H1 (cell line): ENCODE measurements around the gene SLC22A14. TPM values are rescaled to one million over a fixed set of nuclear protein-coding genes. Genes with fewer than 3 reads are reported as not detected.

ENCODE experiments used
- CTCF ChIA-PET: fragments of 300-600 bp; sonication (Branson Sonifier 250); formaldehyde crosslinking; loops from one replicate; lab custom pipeline; 2021; ENCODE audit not compliant: partially characterized antibody; lab: Charles Lee
- POLR2A ChIA-PET: fragments of 300-600 bp; sonication (Branson Sonifier 250); formaldehyde crosslinking; loops from one replicate; lab custom pipeline; 2021; ENCODE audit warnings: inconsistent platforms; ENCODE audit not compliant: partially characterized antibody; lab: Charles Lee
- DNase-seq, 2 experiments: peaks; one replicate each; pipeline versions ENCODE4 v3.0.0 to v3.0.0-alpha.2; 2010 to 2022; ENCODE audit warnings: low spot score in 2 of 2, low read depth in 1 of 2, mixed read lengths in 1 of 2
- FAIRE-seq: peaks from 2 replicates; lab custom pipeline; 2011; peaks lifted over from hg19 to GRCh38; lab: Jason Lieb, UNC
- H2AFZ ChIP-seq: 2 replicates; pipeline ENCODE4 v1.8.1; 2012; ENCODE audit warnings: low read length, inconsistent platforms
- H2AK5ac ChIP-seq: 2 replicates; pipeline ENCODE4 v1.6.1; 2013; ENCODE audit warnings: low read depth, low read length
- H2BK120ac ChIP-seq: replicated peaks from 2 replicates; pipeline ENCODE3; 2013; ENCODE audit warnings: low read depth, low read length, inconsistent platforms
- H2BK12ac ChIP-seq: 2 replicates; pipeline ENCODE4 v1.6.1; 2013; ENCODE audit warnings: low read depth, low read length
- H2BK15ac ChIP-seq: 2 replicates; pipeline ENCODE4 v1.6.1; 2013; ENCODE audit warnings: low read length
- H2BK20ac ChIP-seq: 2 replicates; pipeline ENCODE4 v1.6.1; 2013; ENCODE audit warnings: low read length
- H2BK5ac ChIP-seq: 2 replicates; pipeline ENCODE4 v1.6.1; 2013; ENCODE audit warnings: low read depth, low read length
- H3K14ac ChIP-seq: 2 replicates; pipeline ENCODE4 v1.6.1; 2013; ENCODE audit warnings: inconsistent platforms; ENCODE audit not compliant: insufficient read length
- H3K18ac ChIP-seq: 2 replicates; pipeline ENCODE4 v1.6.1; 2013; ENCODE audit warnings: low read length; ENCODE audit errors: extremely low read depth
- H3K23ac ChIP-seq: 2 replicates; pipeline ENCODE4 v1.6.1; 2013; ENCODE audit warnings: inconsistent platforms; ENCODE audit not compliant: insufficient read length
- H3K23me2 ChIP-seq: 2 replicates; pipeline ENCODE4 v1.6.1; 2013; ENCODE audit warnings: low read depth, low read length
- H3K27ac ChIP-seq: 2 replicates; pipeline ENCODE4 v1.6.1; 2011; ENCODE audit warnings: low read depth, low read length, inconsistent platforms
- H3K27me3 ChIP-seq, 4 experiments: replicated peaks in 1 of 4; 1 replicate in 1 of 4; 2 replicates in 3 of 4; pipeline versions ENCODE4 v1.6.1 to v1.8.1; 2011 to 2013; ENCODE audit warnings: low read length in 3 of 4, mild to moderate bottlenecking in 3 of 4, inconsistent platforms in 2 of 4, mixed read lengths in 2 of 4, moderate library complexity in 1 of 4; ENCODE audit not compliant: control insufficient read depth in 3 of 4, insufficient read depth in 3 of 4; ENCODE audit errors: extremely low read depth in 1 of 4
- H3K36me3 ChIP-seq, 4 experiments: 2 replicates each; pipeline versions ENCODE4 v1.6.1 to v1.8.1; 2011 to 2013; ENCODE audit warnings: mild to moderate bottlenecking in 4 of 4, low read length in 3 of 4, moderate library complexity in 2 of 4, control low read depth in 1 of 4, inconsistent platforms in 1 of 4; ENCODE audit not compliant: insufficient read depth in 4 of 4, control insufficient read depth in 2 of 4
- H3K4ac ChIP-seq: replicated peaks from 2 replicates; pipeline ENCODE3; 2013; ENCODE audit warnings: low read length, low read depth, mixed read lengths, inconsistent platforms; ENCODE audit not compliant: insufficient read length
- H3K4me1 ChIP-seq, 4 experiments: replicated peaks in 1 of 4; 1 replicate in 1 of 4; 2 replicates in 3 of 4; pipeline versions ENCODE4 v1.6.1 to v1.8.1; 2011 to 2013; ENCODE audit warnings: low read length in 3 of 4, inconsistent platforms in 2 of 4, mixed read lengths in 1 of 4; ENCODE audit not compliant: insufficient read depth in 4 of 4, control insufficient read depth in 3 of 4
- H3K4me2 ChIP-seq, 2 experiments: 2 replicates each; pipeline versions ENCODE4 v1.6.1 to v1.8.1; 2011 to 2013; ENCODE audit warnings: low read depth in 2 of 2, low read length in 2 of 2, control low read depth in 1 of 2, inconsistent platforms in 1 of 2, mild to moderate bottlenecking in 1 of 2; ENCODE audit not compliant: insufficient read depth in 1 of 2
- H3K4me3 ChIP-seq, 4 experiments: fragments of 200-600, 300-600 bp in 1 of 4; sonication (generic), shearing (Covaris generic), sonication (Bioruptor Twin) in 1 of 4; 2 replicates each; pipeline versions ENCODE4 v1.5.1 to v1.8.1; 2011 to 2016; ENCODE audit warnings: low read length in 4 of 4, low read depth in 3 of 4, control low read depth in 2 of 4, inconsistent platforms in 2 of 4, mild to moderate bottlenecking in 2 of 4, mixed read lengths in 1 of 4, moderate library complexity in 1 of 4; ENCODE audit not compliant: insufficient read depth in 2 of 4; ENCODE audit errors: extremely low read depth in 1 of 4
- H3K56ac ChIP-seq: replicated peaks from 2 replicates; pipeline ENCODE3; 2013; ENCODE audit warnings: low read depth, mild to moderate bottlenecking, mixed read lengths, low read length, inconsistent platforms; ENCODE audit not compliant: insufficient read length
- H3K79me1 ChIP-seq: 2 replicates; pipeline ENCODE4 v1.6.1; 2013; ENCODE audit warnings: low read depth, low read length, control low read depth
- H3K79me2 ChIP-seq, 2 experiments: 2 replicates each; pipeline versions ENCODE4 v1.6.1 to v1.8.1; 2012 to 2013; ENCODE audit warnings: low read length in 2 of 2, mild to moderate bottlenecking in 2 of 2, inconsistent platforms in 1 of 2; ENCODE audit not compliant: insufficient read depth in 2 of 2, control insufficient read depth in 1 of 2
- H3K9ac ChIP-seq, 4 experiments: replicated peaks in 1 of 4; 1 replicate in 1 of 4; 2 replicates in 3 of 4; pipeline versions ENCODE4 v1.6.1 to v1.8.1; 2011 to 2013; ENCODE audit warnings: low read depth in 3 of 4, low read length in 3 of 4, control low read depth in 2 of 4, mild to moderate bottlenecking in 2 of 4, moderate library complexity in 2 of 4, inconsistent platforms in 1 of 4; ENCODE audit errors: extremely low read depth in 1 of 4
- H3K9me3 ChIP-seq, 2 experiments: 2 replicates each; pipeline versions ENCODE4 v1.6.1 to v1.8.1; 2012 to 2013; ENCODE audit warnings: mild to moderate bottlenecking in 2 of 2, moderate library complexity in 2 of 2, control low read depth in 1 of 2, inconsistent platforms in 1 of 2, low read depth in 1 of 2, low read length in 1 of 2, mixed read lengths in 1 of 2; ENCODE audit not compliant: insufficient read depth in 2 of 2
- H4K20me1 ChIP-seq, 2 experiments: replicated peaks in 1 of 2; 2 replicates each; pipeline versions ENCODE3 to v1.8.1; 2011 to 2013; ENCODE audit warnings: inconsistent platforms in 2 of 2, low read length in 2 of 2, mild to moderate bottlenecking in 1 of 2; ENCODE audit not compliant: insufficient read depth in 2 of 2, control insufficient read depth in 1 of 2
- H4K5ac ChIP-seq: 2 replicates; pipeline ENCODE4 v1.6.1; 2013; ENCODE audit warnings: low read length, low read depth, mixed read lengths, inconsistent platforms; ENCODE audit not compliant: insufficient read length
- H4K8ac ChIP-seq: 2 replicates; pipeline ENCODE4 v1.8.0; 2013; ENCODE audit warnings: mild to moderate bottlenecking, moderate library complexity, low read length, inconsistent platforms; ENCODE audit not compliant: insufficient read depth; ENCODE audit errors: extremely low read depth
- H4K91ac ChIP-seq: replicated peaks from 2 replicates; pipeline ENCODE3; 2013; ENCODE audit warnings: low read length, mixed read lengths, inconsistent platforms; ENCODE audit not compliant: insufficient read length
- BACH1 ChIP-seq: IDR thresholded peaks from 2 replicates; pipeline ENCODE4 v1.6.1; 2012; ENCODE audit warnings: low read length, improper control_type of control experiment
- HDAC6 ChIP-seq: IDR thresholded peaks from one replicate; pipeline ENCODE4 v1.7.1; 2012; ENCODE audit warnings: low read depth, mild to moderate bottlenecking, inconsistent platforms, low read length, moderate library complexity
- KDM1A ChIP-seq: fragments of 200-600, 300-600 bp; sonication (generic); IDR thresholded peaks from 2 replicates; pipeline ENCODE4 v1.7.1; 2016; ENCODE audit warnings: mild to moderate bottlenecking, low read length, borderline replicate concordance
- POU5F1 ChIP-seq: IDR thresholded peaks from 2 replicates; pipeline ENCODE4 v1.6.1; 2011; ENCODE audit warnings: low read depth, mild to moderate bottlenecking, low read length, moderate library complexity
- RXRA ChIP-seq: IDR thresholded peaks from 2 replicates; pipeline ENCODE4 v1.6.1; 2011; ENCODE audit warnings: low read depth, mild to moderate bottlenecking, low read length, moderate library complexity; ENCODE audit not compliant: insufficient read depth
- TAF1 ChIP-seq: IDR thresholded peaks from 2 replicates; pipeline ENCODE4 v1.6.1; 2011; ENCODE audit warnings: mild to moderate bottlenecking, low read depth, low read length
- TBP ChIP-seq: IDR thresholded peaks from 2 replicates; pipeline ENCODE4 v1.6.1; 2011; ENCODE audit warnings: low read depth, low read length, improper control_type of control experiment
- YY1 ChIP-seq: IDR thresholded peaks from 2 replicates; pipeline ENCODE4 v1.6.1; 2011; ENCODE audit warnings: low read depth, mild to moderate bottlenecking, low read length
- polyA plus RNA-seq, 7 experiments: library from polyadenylated mRNA; depleted of rRNA in 3 of 7; stranded (reverse) in 5 of 7; unstranded in 2 of 7; fragments of >200 nt in 5 of 7; fragments of 200-250 nt in 2 of 7; gene quantifications; 1 replicate in 5 of 7; 2 replicates in 1 of 7; 4 replicates in 1 of 7; pipeline versions ENCODE4 v1.2.1 to v1.2.3, GENCODE V29; 2011 to 2013; ENCODE audit warnings: missing spikeins in 2 of 7, mixed read lengths in 2 of 7
- total RNA-seq: library from RNA; stranded (reverse); fragmentation: NEBNext Ultra II Directional; extraction: Animal tissue kit (Norgen Biotek cat#: 25700); gene quantifications from 2 replicates; pipeline ENCODE4 v1.2.1, GENCODE V29; 2021

SLC22A14 gene
- total and polyA plus RNA-seq, 2 of the 8 experiments (the other 6 are each of a cell fraction or from before 2014, with no cell fraction given) = 0.03 TPM; not detected in 1

DNA sequence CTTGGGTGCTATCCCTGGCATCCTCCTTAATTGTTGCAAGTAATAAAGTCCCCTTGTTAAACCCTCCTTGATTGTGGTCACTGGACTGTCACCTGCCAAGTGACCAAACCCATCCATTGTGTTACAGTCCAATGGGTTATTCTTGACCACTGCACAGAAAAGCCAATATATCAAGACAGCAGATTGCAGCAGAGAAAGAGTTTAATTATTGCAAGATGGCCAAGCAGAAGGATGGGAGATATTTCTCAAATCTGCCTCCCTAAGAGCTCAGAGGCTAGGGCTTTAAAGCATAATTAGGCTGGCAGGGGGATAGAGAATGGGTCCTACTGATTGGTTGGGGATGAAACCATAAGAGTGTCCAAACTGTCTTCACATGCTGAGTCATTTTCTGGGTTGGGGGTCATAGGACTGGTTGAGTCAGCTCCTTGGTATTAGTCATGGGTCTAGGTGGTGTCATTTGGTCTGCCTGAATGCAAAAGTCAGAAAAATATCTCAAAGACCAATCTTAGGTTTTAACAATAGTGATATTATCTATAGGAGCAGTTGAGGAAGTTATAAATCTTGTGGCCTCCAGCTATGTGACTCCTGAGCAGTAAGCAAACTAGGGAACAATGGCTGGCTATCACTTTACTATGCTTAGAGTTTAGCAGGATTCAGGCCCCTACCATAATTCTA lies 45.4 kb downstream of the SLC22A14 start:
- Histone ChIP-seq H4K91ac (no peak overlapping the region), H3K4ac (no peak overlapping the region)
- FAIRE-seq = no peak
- TF ChIP-seq BACH1 (no peak), HDAC6 (no peak), TBP (no peak), POU5F1 (no peak), RXRA (no peak), KDM1A (no peak), TAF1 (no peak), YY1 (no peak)

More for the DNA sequence above, 45.4 kb downstream of the SLC22A14 start:
- H3K14ac ChIP-seq = no peak overlapping the region
- H3K79me2 ChIP-seq = no peaks in the 10 kb centered on the region
- peaks cover 0 to 4% of the 10 kb centered on the region in 2 experiments; a peak in 1 of 4 replicates for H3K9me3 ChIP-seq
- H2AFZ ChIP-seq = no peak overlapping the region
- H3K27me3 ChIP-seq = no peaks in the 10 kb centered on the region; a peak in 2 of 7 replicates
- H4K5ac ChIP-seq = no peak overlapping the region
- H3K4me2 ChIP-seq = no peak overlapping the region
- no peaks in the 10 kb centered on the region for H4K20me1 ChIP-seq
- no peaks in the 10 kb centered on the region for H3K79me1 ChIP-seq
- H3K4me3 ChIP-seq = no peak overlapping the region
- H3K23me2 ChIP-seq = no peaks in the 10 kb centered on the region
- no peaks in the 10 kb centered on the region for H3K4me1 ChIP-seq
- no peak overlapping the region for H2BK15ac ChIP-seq
- no peak overlapping the region for H3K9ac ChIP-seq
- H3K18ac ChIP-seq = no peak overlapping the region
- no peak overlapping the region for H3K56ac ChIP-seq
- H2BK12ac ChIP-seq = no peak overlapping the region
- no peak for DNase-seq
- no peak overlapping the region for H2BK20ac ChIP-seq
- H4K8ac ChIP-seq = no peak overlapping the region
- no peak overlapping the region for H2AK5ac ChIP-seq
- ChIA-PET CTCF (interaction anchor here (0.6 to 4.1 kb wide), 3 partner anchors 18 to 97 kb away, joined by 4 to 21 read pairs (median 6); partner anchors contain the start of gene XYLB), POLR2A (interaction anchor here (1.4 kb wide), 1 partner anchor 128 kb away, joined by 3 read pairs; no protein-coding TSS in a partner anchor)
- H2BK120ac ChIP-seq = no peak overlapping the region
- no peak overlapping the region for H3K23ac ChIP-seq
- no peaks in the 10 kb centered on the region for H3K36me3 ChIP-seq
- H3K27ac ChIP-seq = no peak overlapping the region
- no peak overlapping the region for H2BK5ac ChIP-seq
